Pancreas (tissue), 10 donors: Measurements from ENCODE around the gene PARD3. TPM values are rescaled to one million over a fixed set of nuclear protein-coding genes. Genes with fewer than 3 reads are reported as not detected.

Source experiments
- ATAC-seq, 4 donors: fragments of 200-7000 bp; cut with Tn5 transposase; one replicate each; pipeline versions ENCODE4 v1.8.0 to v1.9.1; 2020; ENCODE audit warnings: mild to moderate bottlenecking in 4 of 4, moderate library complexity in 4 of 4
- DNase-seq, 6 donors: peaks; one replicate each; pipeline ENCODE4 v3.0.0-alpha.2; 2020
- FAIRE-seq: peaks from 2 replicates; lab custom pipeline; 2012; peaks lifted over from hg19 to GRCh38; lab: Jason Lieb, UNC
- H3K27ac ChIP-seq, 4 donors: fragments of 200-600 bp; sonication (generic); 1 replicate in 3 of 4; 2 replicates in 1 of 4; pipeline versions ENCODE4 v1.5.0 to v1.8.0; 2020
- H3K27me3 ChIP-seq, 4 donors: fragments of 200-600 bp; one replicate each; pipeline ENCODE4 v1.8.0; 2021
- H3K36me3 ChIP-seq, 3 donors: fragments of 200-600 bp; sonication (generic) in 1 of 3; one replicate each; pipeline versions ENCODE4 v1.5.0 to v1.8.0; 2020 to 2021
- H3K4me1 ChIP-seq, 3 donors: fragments of 200-600 bp; one replicate each; pipeline ENCODE4 v1.8.0; 2021
- H3K4me3 ChIP-seq, 4 donors: fragments of 200-600 bp; sonication (generic) in 2 of 4; one replicate each; pipeline versions ENCODE4 v1.5.0 to v1.8.0; 2020 to 2021
- H3K9me3 ChIP-seq, 4 donors: fragments of 200-600 bp; one replicate each; pipeline ENCODE4 v1.8.0; 2021
- CTCF ChIP-seq, 4 donors: fragments of 200-600 bp; sonication (generic) in 3 of 4; IDR thresholded peaks; one replicate each; pipeline versions ENCODE4 v1.5.0 to v1.8.0; 2021; ENCODE audit warnings: antibody characterized with exemption in 4 of 4
- WGBS, 2 donors: extraction: QIAGEN DNeasy Blood & Tissue Kit; methylation state at CpG; one replicate each; pipeline ENCODE4 v1.1.7; 2013; 5-methylcytosine and 5-hydroxymethylcytosine counted together
- intact Hi-C, 3 donors: fragments of 100-400 bp; cut with DNase I; formaldehyde crosslinking; loops; one replicate each; pipeline versions ENCODE4 v1.11.1 to v1.14.2; 2022
- polyA plus RNA-seq, 2 donors: library from polyadenylated mRNA; stranded (reverse); fragments of 200-250 nt; gene quantifications; one replicate each; pipeline ENCODE4 v1.2.3, GENCODE V29; 2013
- total RNA-seq, 6 donors: library from RNA; stranded (reverse); fragmentation: NEBNext Ultra II Directional in 4 of 6; extraction: Animal tissue kit (Norgen Biotek cat#: 25700) in 4 of 6; gene quantifications; one replicate each; pipeline versions ENCODE4 v1.2.1 to v1.2.4, GENCODE V29; 2021 to 2023
- donor health status: healthy with polysubstance abuse.
- donor health status: DM: no; HTN: no; CAD: no; lungs with moderate emphysema.
- donor health status: DM: no; HTN: no; CAD: no.
- donor health status: control.
- donor health status: control.
- donor health status: Bipolar disorder and iron deficiency.
- donor health status: DM: yes; HTN: yes; CAD: no.
- donor health status: DM: no; HTN: no; CAD: no.
- donor health status: DM: no; HTN: no; CAD: no.
- donor health status: DM: yes; HTN: yes; CAD: no.

Gene PARD3
- total and polyA plus RNA-seq, 8 donors = 12.8 to 32.3 (median 23.4) TPM

- FAIRE-seq (no peak), DNase-seq (no peak), ATAC-seq (no peak)
- TF ChIP-seq CTCF (IDR thresholded peaks at IDR 0.05) = no peak
- Histone ChIP-seq H3K36me3 (no peaks in the 10 kb centered on the region), H3K4me3 (no peak overlapping the region), H3K4me1 (no peaks in the 10 kb centered on the region), H3K9me3 (no peaks in the 10 kb centered on the region), H3K27me3 (no peaks in the 10 kb centered on the region), H3K27ac (no peak overlapping the region)
- WGBS, 2 donors = 83 to 89% methylated on average over 2 of the region's 2 CpGs
- intact Hi-C loops = no loop called here
These were observed 640.0 kb downstream of the PARD3 start for GRCh38 chr10:34175121-34175520.

DNA sequence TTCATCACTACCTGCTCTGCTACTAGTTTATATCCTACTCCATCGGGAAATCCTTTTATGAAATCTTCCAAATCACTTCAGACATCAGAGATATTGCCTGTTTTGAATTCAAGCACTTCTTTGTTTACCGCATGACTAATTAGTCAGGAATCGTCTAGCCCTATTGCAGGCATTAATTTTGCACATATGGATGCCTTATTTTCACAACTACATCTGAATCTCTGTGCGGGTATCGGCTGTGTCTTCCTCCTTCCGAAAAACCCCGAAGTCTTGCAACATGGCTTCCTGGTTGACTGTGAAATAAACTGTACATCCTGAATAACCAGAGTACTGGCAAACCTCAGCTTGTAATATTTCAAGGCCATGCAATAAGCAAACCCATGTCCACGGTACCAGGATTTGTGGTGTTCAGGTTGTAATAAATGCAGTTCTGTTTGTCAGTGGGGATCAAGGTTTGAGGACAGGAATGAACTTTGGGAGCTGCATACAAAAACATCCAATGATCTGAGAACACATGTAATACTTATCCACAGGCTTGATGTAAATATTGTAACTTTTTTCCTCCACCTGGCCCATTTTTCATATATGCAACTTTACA, 642.1 kb downstream of the PARD3 start:
- no peak for FAIRE-seq
- DNase-seq = no peak
- 81 to 91% methylated on average over 8 of the region's 8 CpGs for whole genome bisulfite sequencing, 2 donors
- no peaks in the 10 kb centered on the region for H3K36me3 ChIP-seq
- no peak overlapping the region for H3K4me3 ChIP-seq
- ATAC-seq = no peak
- no peak overlapping the region for H3K27ac ChIP-seq
- H3K9me3 ChIP-seq = no peaks in the 10 kb centered on the region
- TF ChIP-seq CTCF (IDR thresholded peaks at IDR 0.05) = no peak
- H3K27me3 ChIP-seq = no peaks in the 10 kb centered on the region
- intact Hi-C loops = no loop called here
- H3K4me1 ChIP-seq = no peaks in the 10 kb centered on the region

DNA sequence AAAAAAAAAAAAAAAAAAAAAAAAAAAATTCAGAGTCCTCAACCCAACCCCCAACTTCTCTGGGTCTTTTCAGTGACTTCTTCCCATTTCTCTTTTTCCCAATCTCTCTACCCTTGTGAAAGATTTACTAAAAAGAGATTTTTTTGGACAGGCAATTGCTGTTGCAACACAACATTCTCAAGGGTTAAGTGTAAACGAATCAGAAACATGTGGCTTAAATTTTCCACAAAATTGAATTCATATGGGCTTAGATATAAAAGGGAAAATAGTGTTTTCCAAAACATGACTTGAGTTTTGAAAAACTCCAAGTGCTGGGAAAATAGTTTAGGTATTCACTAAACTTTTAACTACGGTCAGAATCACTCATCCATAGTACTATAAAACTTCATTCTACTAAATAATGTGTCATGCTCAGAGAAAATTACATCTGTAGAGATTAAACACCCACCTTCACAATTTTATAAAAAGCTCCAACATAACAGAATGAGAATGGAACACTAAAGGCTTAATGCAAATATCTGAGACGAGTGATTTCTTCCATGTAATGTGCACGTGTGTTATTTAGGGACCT, 643.1 kb downstream of the PARD3 start:
- H3K36me3 ChIP-seq = no peaks in the 10 kb centered on the region
- 66 to 91% methylated on average over 4 of the region's 4 CpGs for WGBS, 2 donors
- ATAC-seq = no peak
- no peak overlapping the region for H3K4me3 ChIP-seq
- no peaks in the 10 kb centered on the region for H3K9me3 ChIP-seq
- no peak overlapping the region for H3K27ac ChIP-seq
- no peak for FAIRE-seq
- no peak for TF ChIP-seq CTCF (IDR thresholded peaks at IDR 0.05)
- no peaks in the 10 kb centered on the region for H3K27me3 ChIP-seq
- no peaks in the 10 kb centered on the region for H3K4me1 ChIP-seq
- DNase-seq = no peak
- intact Hi-C loops = no loop called here

- Histone ChIP-seq H3K27ac (no peak overlapping the region), H3K36me3 (no peaks in the 10 kb centered on the region), H3K9me3 (no peaks in the 10 kb centered on the region), H3K4me1 (no peaks in the 10 kb centered on the region), H3K4me3 (no peak overlapping the region), H3K27me3 (no peaks in the 10 kb centered on the region)
- ATAC-seq = no peak
- 94 to 100% methylated on average over 3 of the region's 3 CpGs for WGBS, 2 donors
- intact Hi-C loops = no loop called here
- TF ChIP-seq CTCF (IDR thresholded peaks at IDR 0.05) = no peak
- no peak for FAIRE-seq
- no peak for DNase-seq
These were observed 645.4 kb downstream of the PARD3 start for GRCh38 chr10:34169677-34170076.

DNA sequence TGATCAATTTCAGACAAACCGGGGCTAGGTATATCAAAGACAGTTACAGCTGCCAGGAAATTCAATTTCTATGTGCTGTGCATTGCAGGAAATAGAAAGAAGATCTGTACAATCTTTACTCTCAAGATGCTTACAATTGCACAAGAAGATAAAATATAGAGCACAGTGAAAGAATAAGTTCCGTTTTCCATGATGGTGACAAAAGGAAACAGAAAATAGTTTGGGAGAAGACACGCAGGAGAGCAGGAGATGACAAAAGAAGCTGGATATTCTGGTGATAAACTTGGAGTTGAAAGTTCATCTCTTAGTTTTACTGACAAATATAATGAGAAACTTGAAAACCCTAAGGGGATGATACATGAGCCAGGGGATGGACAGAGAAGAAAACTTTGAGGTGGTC, 646.0 kb downstream of the PARD3 start:
- no peaks in the 10 kb centered on the region for H3K27me3 ChIP-seq
- DNase-seq (no peak), ATAC-seq (no peak), FAIRE-seq (no peak)
- no peak overlapping the region for H3K27ac ChIP-seq
- H3K4me1 ChIP-seq = no peaks in the 10 kb centered on the region
- H3K4me3 ChIP-seq = no peak overlapping the region
- TF ChIP-seq CTCF (IDR thresholded peaks at IDR 0.05) = no peak
- H3K9me3 ChIP-seq = no peaks in the 10 kb centered on the region
- whole genome bisulfite sequencing, 2 donors = 76 to 93% methylated on average over 3 of the region's 3 CpGs
- intact Hi-C loops = no loop called here
- H3K36me3 ChIP-seq = no peaks in the 10 kb centered on the region
